MCF 10A (cell line): Measurements from ENCODE around the gene OAF. TPM values are rescaled to one million over a fixed set of nuclear protein-coding genes. Genes with fewer than 3 reads are reported as not detected.

Source experiments
- BruUV-seq: library from RNA; stranded (reverse); fragments of 400-500 nt; replicated peaks from 2 replicates; lab custom pipeline; 2021; lab: Mats Ljungman, UMichigan
- CTCF ChIA-PET: fragments of 300-600 bp; sonication (Branson Sonifier 250); formaldehyde crosslinking; extraction: SDS; loops from one replicate; lab custom pipeline; 2021; ENCODE audit warnings: antibody characterized with exemption, inconsistent platforms; lab: Yijun Ruan, JAX
- POLR2A ChIA-PET: fragments of 300-600, 350-650 bp; sonication (Branson Sonifier 250); formaldehyde crosslinking; extraction: SDS; loops from one replicate; lab custom pipeline; 2020; ENCODE audit warnings: antibody characterized with exemption, inconsistent platforms; lab: Yijun Ruan, JAX
- DNase-seq: peaks from one replicate; pipeline ENCODE4 v3.0.0-alpha.2; 2018; ENCODE audit not compliant: unreplicated experiment
- H3K27ac Mint-ChIP-seq: one replicate; pipeline ENCODE4 v1.8.0; 2022; ENCODE audit warnings: mild to moderate bottlenecking, low read depth, mixed read lengths; ENCODE audit not compliant: unreplicated experiment
- H3K27me3 Mint-ChIP-seq: one replicate; pipeline ENCODE4 v1.8.0; 2022; ENCODE audit warnings: mixed read lengths; ENCODE audit not compliant: insufficient read depth, unreplicated experiment
- H3K36me3 Mint-ChIP-seq: one replicate; pipeline ENCODE4 v1.8.0; 2022; ENCODE audit warnings: mild to moderate bottlenecking, moderate library complexity, mixed read lengths; ENCODE audit not compliant: insufficient read depth, unreplicated experiment
- H3K4me1 Mint-ChIP-seq: one replicate; pipeline ENCODE4 v1.8.0; 2022; ENCODE audit warnings: mixed read lengths; ENCODE audit not compliant: insufficient read depth, unreplicated experiment
- H3K4me3 Mint-ChIP-seq: one replicate; pipeline ENCODE4 v1.8.0; 2022; ENCODE audit warnings: mild to moderate bottlenecking, moderate library complexity, mixed read lengths; ENCODE audit not compliant: unreplicated experiment
- H3K9me3 Mint-ChIP-seq: one replicate; pipeline ENCODE4 v1.8.0; 2022; ENCODE audit warnings: mixed read lengths; ENCODE audit not compliant: unreplicated experiment
- CTCF ChIP-seq: fragments of 200-600 bp; IDR thresholded peaks from one replicate; pipeline ENCODE4 v1.8.0; 2022; ENCODE audit warnings: antibody characterized with exemption, mild to moderate bottlenecking; ENCODE audit not compliant: unreplicated experiment
- intact Hi-C: fragments of 100-400 bp; cut with micrococcal nuclease; formaldehyde crosslinking; loops from 2 replicates; pipeline ENCODE4 v1.14.1; 2022
- total RNA-seq: library from RNA; stranded (reverse); gene quantifications from 2 replicates; pipeline ENCODE4 v1.2.3, GENCODE V29; 2022

Gene OAF
- total RNA-seq, 1 experiment from 2014 or later: 21.6 TPM

GRCh38 chr11:120261321-120261720, 50.5 kb downstream of the OAF start:
- POLR2A ChIA-PET: no interaction called here
- Mint-ChIP-seq H3K27ac (no peak overlapping the region), H3K36me3 (no peaks in the 10 kb centered on the region), H3K9me3 (no peaks in the 10 kb centered on the region), H3K27me3 (peaks cover 57% of the 10 kb centered on the region), H3K4me3 (no peak overlapping the region), H3K4me1 (no peaks in the 10 kb centered on the region)
- TF ChIP-seq CTCF: no peak
- CTCF ChIA-PET: interaction anchor here (0.6 to 1.6 kb wide), 3 partner anchors 27 to 123 kb away, joined by 3 to 5 read pairs (median 3); partner anchors contain the start of gene TRIM29
- BruUV-seq: no TSS peak
- DNase-seq: no peak
- intact Hi-C loops: no loop called here

- H3K4me3 Mint-ChIP-seq: no peak overlapping the region
- H3K36me3 Mint-ChIP-seq: no peaks in the 10 kb centered on the region
- POLR2A ChIA-PET: no interaction called here
- no peaks in the 10 kb centered on the region for H3K4me1 Mint-ChIP-seq
- peaks cover 57% of the 10 kb centered on the region for H3K27me3 Mint-ChIP-seq
- no peak for TF ChIP-seq CTCF
- CTCF ChIA-PET: interaction anchor here (0.6 to 1.6 kb wide), 3 partner anchors 40 to 124 kb away, joined by 3 to 5 read pairs (median 3); partner anchors contain the start of gene TRIM29
- no peaks in the 10 kb centered on the region for H3K9me3 Mint-ChIP-seq
- no peak overlapping the region for H3K27ac Mint-ChIP-seq
- BruUV-seq: no TSS peak
- DNase-seq: no peak
- intact Hi-C loops: no loop called here
Observed at GRCh38 chr11:120261931-120262330, 51.1 kb downstream of the OAF start.

GRCh38 chr11:120267319-120267718, 56.5 kb downstream of the OAF start:
- BruUV-seq: no TSS peak
- CTCF ChIA-PET: interaction anchor here (0.6 kb wide), 3 partner anchors 16 to 534 kb away, joined by 3 read pairs; no protein-coding TSS in a partner anchor

GRCh38 chr11:120268686-120269085, 57.9 kb downstream of the OAF start:
- no peak overlapping the region for H3K4me3 Mint-ChIP-seq
- H3K4me1 Mint-ChIP-seq: no peaks in the 10 kb centered on the region
- H3K36me3 Mint-ChIP-seq: no peaks in the 10 kb centered on the region
- BruUV-seq: no TSS peak
- ChIA-PET POLR2A (no interaction called here), CTCF (interaction anchor here (0.9 to 1.5 kb wide), 3 partner anchors 31 to 1059 kb away, joined by 3 to 8 read pairs (median 5); no protein-coding TSS in a partner anchor)
- H3K27me3 Mint-ChIP-seq: peaks cover 41% of the 10 kb centered on the region
- intact Hi-C loops: no loop called here
- TF ChIP-seq CTCF: no peak
- no peak overlapping the region for H3K27ac Mint-ChIP-seq
- no peak for DNase-seq
- no peaks in the 10 kb centered on the region for H3K9me3 Mint-ChIP-seq

More at GRCh38 chr11:120267319-120267718, 56.5 kb downstream of the OAF start:
- H3K4me3 Mint-ChIP-seq: no peak overlapping the region
- no peak for DNase-seq
- peaks cover 41% of the 10 kb centered on the region for H3K27me3 Mint-ChIP-seq
- no peak for TF ChIP-seq CTCF
- POLR2A ChIA-PET: no interaction called here
- no peaks in the 10 kb centered on the region for H3K36me3 Mint-ChIP-seq
- intact Hi-C loops: no loop called here
- H3K9me3 Mint-ChIP-seq: no peaks in the 10 kb centered on the region
- H3K4me1 Mint-ChIP-seq: no peaks in the 10 kb centered on the region
- H3K27ac Mint-ChIP-seq: no peak overlapping the region
